Endodermal cell (in vitro differentiated cells): ENCODE results near the gene THSD7A. TPM values are rescaled to one million over a fixed set of nuclear protein-coding genes. Genes with fewer than 3 reads are reported as not detected.

Experiments
- DNase-seq: peaks from one replicate; pipeline ENCODE4 v3.0.0-alpha.2; 2017
- H3K27ac ChIP-seq: 2 replicates; pipeline ENCODE4 v1.5.1; 2013; ENCODE audit warnings: mild to moderate bottlenecking, low read depth, low read length, moderate library complexity
- H3K27me3 ChIP-seq: 2 replicates; pipeline ENCODE4 v1.6.1; 2013; ENCODE audit warnings: mild to moderate bottlenecking, low read length, moderate library complexity; ENCODE audit not compliant: insufficient read depth, control insufficient read depth, poor library complexity, severe bottlenecking
- H3K36me3 ChIP-seq: 2 replicates; pipeline ENCODE4 v1.7.0; 2013; ENCODE audit warnings: mild to moderate bottlenecking, low read length, moderate library complexity; ENCODE audit not compliant: control insufficient read depth, insufficient read depth
- H3K4me1 ChIP-seq: one replicate; pipeline ENCODE4 v1.7.0; 2013; ENCODE audit warnings: low read length; ENCODE audit not compliant: control insufficient read depth, insufficient read depth
- H3K4me3 ChIP-seq: 2 replicates; pipeline ENCODE4 v1.5.1; 2013; ENCODE audit warnings: mild to moderate bottlenecking, low read length, moderate library complexity
- H3K9ac ChIP-seq: 2 replicates; pipeline ENCODE4 v1.6.1; 2013; ENCODE audit warnings: mild to moderate bottlenecking, low read length, moderate library complexity; ENCODE audit not compliant: poor library complexity, severe bottlenecking; ENCODE audit errors: extremely low read depth
- H3K9me3 ChIP-seq: 2 replicates; pipeline ENCODE4 v1.6.1; 2013; ENCODE audit warnings: mild to moderate bottlenecking, low read length, moderate library complexity; ENCODE audit not compliant: control insufficient read depth
- H3K27ac Mint-ChIP-seq: 2 replicates; pipeline ENCODE4 v1.8.0; 2020; ENCODE audit warnings: mixed read lengths
- H3K27me3 Mint-ChIP-seq: 2 replicates; pipeline ENCODE4 v1.8.0; 2021; ENCODE audit warnings: mild to moderate bottlenecking, mixed read lengths; ENCODE audit not compliant: insufficient read depth
- H3K36me3 Mint-ChIP-seq: 2 replicates; pipeline ENCODE4 v1.8.0; 2020; ENCODE audit warnings: low read depth, mixed read lengths
- H3K4me1 Mint-ChIP-seq: 2 replicates; pipeline ENCODE4 v1.8.0; 2020; ENCODE audit warnings: mixed read lengths
- H3K4me3 Mint-ChIP-seq: 2 replicates; pipeline ENCODE4 v1.8.0; 2020; ENCODE audit warnings: mild to moderate bottlenecking, moderate library complexity, mixed read lengths
- H3K9me3 Mint-ChIP-seq: 2 replicates; pipeline ENCODE4 v1.8.0; 2020; ENCODE audit warnings: mild to moderate bottlenecking, mixed read lengths
- CTCF ChIP-seq: fragments of 200-600 bp; sonication (generic); conservative IDR thresholded peaks from 2 replicates; pipeline ENCODE4 v1.5.0; 2021; ENCODE audit warnings: antibody characterized with exemption, mild to moderate bottlenecking
- WGBS, 2 experiments: methylation state at CpG; one replicate each; pipeline versions ENCODE4 v1.1.5 to v1.1.7; 2013; ENCODE audit warnings: missing lambda C conversion rate in 2 of 2, mixed read lengths in 1 of 2; ENCODE audit not compliant: insufficient coverage in 1 of 2, insufficient read length in 1 of 2; 5-methylcytosine and 5-hydroxymethylcytosine counted together
- total RNA-seq, 2 donors: library from RNA; stranded (reverse); fragmentation: NEBNext Ultra II Directional in 1 of 2; extraction: Animal tissue kit (Norgen Biotek cat#: 25700) in 1 of 2; gene quantifications; 2 replicates in 1 of 2; 3 replicates in 1 of 2; pipeline ENCODE4 v1.2.1, GENCODE V29; 2021

Gene THSD7A
- total RNA-seq, 2 donors from 2014 or later, result 0.73 to 1.3 TPM

- Histone ChIP-seq H3K9ac (no peak overlapping the region), H3K4me1 (no peaks in the 10 kb centered on the region), H3K9me3 (no peaks in the 10 kb centered on the region), H3K27ac (no peak overlapping the region), H3K4me3 (no peak overlapping the region), H3K36me3 (no peaks in the 10 kb centered on the region), H3K27me3 (no peaks in the 10 kb centered on the region)
- no peak for TF ChIP-seq CTCF
- Mint-ChIP-seq H3K27me3 (no peaks in the 10 kb centered on the region), H3K27ac (no peak overlapping the region), H3K4me3 (no peak overlapping the region), H3K4me1 (no peaks in the 10 kb centered on the region), H3K36me3 (no peaks in the 10 kb centered on the region), H3K9me3 (no peaks in the 10 kb centered on the region)
- no peak for DNase-seq
Measured at GRCh38 chr7:11605749-11606148, 226.2 kb downstream of the THSD7A start.

- no peak for TF ChIP-seq CTCF
- Mint-ChIP-seq H3K36me3 (no peaks in the 10 kb centered on the region), H3K9me3 (no peaks in the 10 kb centered on the region), H3K4me1 (no peaks in the 10 kb centered on the region), H3K27me3 (no peaks in the 10 kb centered on the region), H3K27ac (no peak overlapping the region), H3K4me3 (no peak overlapping the region)
- Histone ChIP-seq H3K4me3 (no peak overlapping the region), H3K27ac (no peak overlapping the region), H3K9me3 (no peaks in the 10 kb centered on the region), H3K4me1 (no peaks in the 10 kb centered on the region), H3K36me3 (no peaks in the 10 kb centered on the region), H3K27me3 (no peaks in the 10 kb centered on the region), H3K9ac (no peak overlapping the region)
- no peak for DNase-seq
- 89% methylated on average over 1 of the region's 1 CpG; no CpG with 5 or more reads in 1 of the 2 experiments for WGBS, 2 experiments
Measured at GRCh38 chr7:11604505-11604904, 227.5 kb downstream of the THSD7A start.

GRCh38 chr7:11601761-11602160, 230.2 kb downstream of the THSD7A start:
- Mint-ChIP-seq H3K4me1 (no peaks in the 10 kb centered on the region), H3K27me3 (no peaks in the 10 kb centered on the region), H3K9me3 (no peaks in the 10 kb centered on the region), H3K36me3 (no peaks in the 10 kb centered on the region), H3K27ac (no peak overlapping the region), H3K4me3 (no peak overlapping the region)
- Histone ChIP-seq H3K36me3 (no peaks in the 10 kb centered on the region), H3K4me1 (no peaks in the 10 kb centered on the region), H3K27me3 (no peaks in the 10 kb centered on the region), H3K27ac (no peak overlapping the region), H3K9me3 (no peaks in the 10 kb centered on the region), H3K4me3 (no peak overlapping the region), H3K9ac (no peak overlapping the region)
- no peak for DNase-seq
- no peak for TF ChIP-seq CTCF
